Peyer's patch (tissue), 4 donors: Measurements from ENCODE around the gene NHSL2.

Experiments used
- CTCF ChIP-seq, 6 experiments: fragments of 450-650 bp in 4 of 6; fragments of 200-600 bp in 2 of 6; sonication (generic) in 1 of 6; IDR thresholded peaks; one replicate each; pipeline ENCODE4 v1.5.1; 2017 to 2019; ENCODE audit warnings: antibody characterized with exemption in 6 of 6, mild to moderate bottlenecking in 3 of 6, moderate library complexity in 1 of 6
- POLR2A ChIP-seq, 2 donors: fragments of 450-650 bp; IDR thresholded peaks; one replicate each; pipeline ENCODE4 v1.5.1; 2017; ENCODE audit warnings: antibody characterized with exemption in 2 of 2, mild to moderate bottlenecking in 2 of 2, moderate library complexity in 2 of 2

DNA sequence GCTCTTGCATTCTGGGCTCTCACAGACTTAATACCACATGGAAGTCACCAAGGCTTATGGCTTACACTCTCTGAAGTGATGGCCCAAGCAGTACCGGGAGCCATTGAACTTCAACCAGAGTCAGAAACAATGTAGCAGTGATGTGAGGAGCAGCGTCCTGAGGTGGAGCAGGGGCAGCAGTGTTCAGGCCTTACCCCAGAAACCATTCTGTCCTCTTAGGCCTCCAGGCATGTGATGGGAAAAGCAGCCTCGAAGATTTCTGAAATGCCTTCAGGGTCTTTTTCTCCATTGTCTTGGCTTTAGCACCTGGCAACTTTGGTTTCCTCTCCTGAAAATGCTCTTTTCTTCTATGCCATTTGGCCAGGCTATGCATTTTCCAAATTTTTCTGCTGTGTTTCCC lies 248.1 kb downstream of the NHSL2 start:
- TF ChIP-seq CTCF (IDR thresholded peaks at IDR 0.05): no peak
- no peak for TF ChIP-seq POLR2A (IDR thresholded peaks at IDR 0.05)
